ENCODE data around the gene SIGLEC9.
"Not testable (repeated sequence)": the region's sequence is repeated elsewhere in the genome, so short reads cannot be mapped to it uniquely, and the experiment has no call there.

SIGLEC9 gene

GRCh38 chr19:51140441-51140840, 15.7 kb downstream of the SIGLEC9 start:
- peak overlapping the region; percentile 100 for H3K27ac ChIP-seq
- H3K27me3 ChIP-seq = no peaks in the 10 kb centered on the region
- H3K36me3 ChIP-seq = no peaks in the 10 kb centered on the region
- TF ChIP-seq, protein P1, sequence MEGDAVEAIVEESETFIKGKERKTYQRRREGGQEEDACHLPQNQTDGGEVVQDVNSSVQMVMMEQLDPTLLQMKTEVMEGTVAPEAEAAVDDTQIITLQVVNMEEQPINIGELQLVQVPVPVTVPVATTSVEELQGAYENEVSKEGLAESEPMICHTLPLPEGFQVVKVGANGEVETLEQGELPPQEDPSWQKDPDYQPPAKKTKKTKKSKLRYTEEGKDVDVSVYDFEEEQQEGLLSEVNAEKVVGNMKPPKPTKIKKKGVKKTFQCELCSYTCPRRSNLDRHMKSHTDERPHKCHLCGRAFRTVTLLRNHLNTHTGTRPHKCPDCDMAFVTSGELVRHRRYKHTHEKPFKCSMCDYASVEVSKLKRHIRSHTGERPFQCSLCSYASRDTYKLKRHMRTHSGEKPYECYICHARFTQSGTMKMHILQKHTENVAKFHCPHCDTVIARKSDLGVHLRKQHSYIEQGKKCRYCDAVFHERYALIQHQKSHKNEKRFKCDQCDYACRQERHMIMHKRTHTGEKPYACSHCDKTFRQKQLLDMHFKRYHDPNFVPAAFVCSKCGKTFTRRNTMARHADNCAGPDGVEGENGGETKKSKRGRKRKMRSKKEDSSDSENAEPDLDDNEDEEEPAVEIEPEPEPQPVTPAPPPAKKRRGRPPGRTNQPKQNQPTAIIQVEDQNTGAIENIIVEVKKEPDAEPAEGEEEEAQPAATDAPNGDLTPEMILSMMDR (IDR thresholded peaks at IDR 0.05) = no peak
- peaks cover 96 to 100% of the 10 kb centered on the region in 2 experiments for H3K4me1 ChIP-seq (ENCODE audit: control insufficient read depth in 1 of 2, insufficient read depth in 1 of 2, low read depth in 1 of 2, low read length in 1 of 2)
- peak overlapping the region in 1 of 2 experiments; percentile 59 for H3K4me3 ChIP-seq (ENCODE audit: low read depth in 1 of 2, low read length in 1 of 2)
- H3K9me3 ChIP-seq = no peaks in the 10 kb centered on the region

DNA sequence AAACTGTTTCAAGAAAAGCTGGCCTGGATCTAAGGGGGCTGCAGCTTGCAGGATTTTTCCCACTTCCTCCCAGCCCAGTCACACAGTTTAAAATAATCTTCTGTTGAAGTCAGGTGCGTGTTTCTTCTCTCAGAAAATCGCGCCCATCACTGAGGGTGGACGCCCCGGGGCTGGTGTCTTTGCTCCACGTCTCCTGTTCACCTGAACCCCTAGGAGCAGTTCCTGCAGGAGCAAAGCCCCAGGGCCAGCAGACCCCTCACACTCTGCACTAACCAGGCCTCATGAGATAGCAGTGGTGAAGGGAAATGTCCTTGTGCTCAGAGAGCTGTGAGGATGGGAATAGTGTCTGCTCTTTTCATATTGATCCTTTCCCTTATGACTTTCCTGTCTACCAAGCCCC, 16.5 kb downstream of the SIGLEC9 start:
- Histone ChIP-seq H3K4me3 (ENCODE audit: low read depth in 1 of 2, low read length in 1 of 2) (peak overlapping the region in 1 of 2 experiments; percentile 59), H3K4me1 (ENCODE audit: control insufficient read depth in 1 of 2, insufficient read depth in 1 of 2, low read depth in 1 of 2, low read length in 1 of 2) (peaks cover 89 to 94% of the 10 kb centered on the region in 2 experiments), H3K27ac (peak overlapping the region; percentile 100), H3K36me3 (peaks cover 5% of the 10 kb centered on the region), H3K9me3 (no peaks in the 10 kb centered on the region), H3K27me3 (no peaks in the 10 kb centered on the region)
- TF ChIP-seq, protein P1 (IDR thresholded peaks at IDR 0.05) = no peak

- H3K4me1 ChIP-seq (ENCODE audit: control insufficient read depth in 1 of 2, insufficient read depth in 1 of 2, low read depth in 1 of 2, low read length in 1 of 2) = peaks cover 85 to 86% of the 10 kb centered on the region in 2 experiments
- no peaks in the 10 kb centered on the region for H3K9me3 ChIP-seq
- peak within 1 kb of the TSS; percentile 100 for H3K27ac ChIP-seq
- TF ChIP-seq, protein P1 (IDR thresholded peaks at IDR 0.05) = no peak
- peak within 1 kb of the TSS; percentile 49 to 59 for H3K4me3 ChIP-seq (ENCODE audit: low read depth in 1 of 2, low read length in 1 of 2)
- H3K27me3 ChIP-seq = no peaks in the 10 kb centered on the region
- peaks cover 6% of the 10 kb centered on the region for H3K36me3 ChIP-seq
These were observed 17.4 kb downstream of the SIGLEC9 start, which contains the start of gene SIGLEC7 for GRCh38 chr19:51142119-51142518. TSS of gene SIGLEC7 (plus strand) at chr19:51142301. CDS start at chr19:51142370, 69 bp downstream.

DNA sequence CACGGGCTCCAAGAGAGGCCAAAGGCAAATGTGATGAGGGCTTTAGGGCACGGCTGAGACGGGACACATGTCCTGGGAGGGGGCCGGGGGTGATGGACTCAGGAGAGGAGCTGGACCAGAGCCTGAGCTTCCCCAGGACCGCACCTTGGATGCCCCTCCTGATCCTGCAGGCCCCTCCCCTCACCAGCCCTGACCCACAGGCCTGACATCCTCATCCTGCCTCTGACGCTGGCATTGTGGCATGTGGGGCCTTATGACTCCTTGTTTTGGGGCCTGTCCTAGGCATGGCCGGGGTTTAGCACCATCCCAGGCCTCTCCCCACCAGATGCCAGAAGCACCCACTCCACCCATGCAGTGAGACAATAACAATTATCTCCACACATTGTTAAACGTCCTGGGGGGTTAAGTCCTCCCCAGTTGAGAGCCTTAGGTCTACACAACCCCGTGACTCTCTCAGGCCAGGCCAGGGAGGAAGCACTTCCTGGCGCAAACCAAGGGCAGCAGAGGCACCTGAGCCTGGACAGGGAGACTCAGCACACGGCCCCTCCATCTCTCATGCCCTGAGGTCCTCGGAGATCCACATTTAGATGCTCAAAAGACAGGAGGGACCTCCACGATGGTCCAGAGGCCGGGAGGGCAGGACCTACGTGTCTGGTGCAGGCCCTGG, 18.2 kb downstream of the SIGLEC9 start:
- Histone ChIP-seq H3K36me3 (peaks cover 15% of the 10 kb centered on the region), H3K4me1 (ENCODE audit: control insufficient read depth in 1 of 2, insufficient read depth in 1 of 2, low read depth in 1 of 2, low read length in 1 of 2) (peaks cover 85 to 86% of the 10 kb centered on the region in 2 experiments), H3K27ac (peak overlapping the region; percentile 100), H3K4me3 (ENCODE audit: low read depth in 1 of 2, low read length in 1 of 2) (peak overlapping the region; percentile 32 to 49)
- not testable (repeated sequence) for H3K27me3 ChIP-seq, H3K9me3 ChIP-seq

DNA sequence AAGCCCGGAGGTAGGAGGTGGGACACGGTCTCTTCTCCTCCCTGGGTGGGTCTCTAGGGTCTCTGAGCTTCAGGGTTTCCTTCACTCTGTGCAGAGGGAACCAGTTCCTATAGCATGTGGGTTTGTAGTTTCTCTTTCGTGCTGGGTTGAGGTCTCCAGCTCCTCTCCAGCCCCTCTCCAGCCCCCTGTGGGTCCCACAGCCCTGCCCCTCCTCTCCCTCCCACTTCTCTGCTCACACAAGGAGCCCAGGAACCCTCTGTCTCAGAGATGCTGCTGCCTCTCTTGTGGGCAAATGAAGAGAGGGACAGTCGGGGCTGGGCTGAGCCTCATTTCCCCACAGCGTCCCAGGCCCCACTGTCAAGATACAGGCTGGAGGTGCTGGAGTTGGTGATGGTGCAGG, 18.8 kb downstream of the SIGLEC9 start:
- peak overlapping the region; percentile 100 for H3K27ac ChIP-seq
- peaks cover 16% of the 10 kb centered on the region for H3K36me3 ChIP-seq
- H3K9me3 ChIP-seq = no peaks in the 10 kb centered on the region
- peaks cover 85 to 86% of the 10 kb centered on the region in 2 experiments for H3K4me1 ChIP-seq (ENCODE audit: control insufficient read depth in 1 of 2, insufficient read depth in 1 of 2, low read depth in 1 of 2, low read length in 1 of 2)
- H3K27me3 ChIP-seq = no peaks in the 10 kb centered on the region
- peak overlapping the region; percentile 8 to 32 for H3K4me3 ChIP-seq (ENCODE audit: low read depth in 1 of 2, low read length in 1 of 2)
- TF ChIP-seq, protein P1 (IDR thresholded peaks at IDR 0.05) = no peak

GRCh38 chr19:51144482-51145045, 19.9 kb downstream of the SIGLEC9 start:
- no peaks in the 10 kb centered on the region for H3K9me3 ChIP-seq
- H3K36me3 ChIP-seq = peaks cover 16% of the 10 kb centered on the region
- no peak overlapping the region for H3K4me3 ChIP-seq (ENCODE audit: low read depth in 1 of 2, low read length in 1 of 2)
- no peak overlapping the region for H3K27ac ChIP-seq
- no peaks in the 10 kb centered on the region for H3K27me3 ChIP-seq
- TF ChIP-seq, protein P1 (IDR thresholded peaks at IDR 0.05) = no peak
- H3K4me1 ChIP-seq (ENCODE audit: control insufficient read depth in 1 of 2, insufficient read depth in 1 of 2, low read depth in 1 of 2, low read length in 1 of 2) = peaks cover 85 to 86% of the 10 kb centered on the region in 2 experiments
